HepG2 (cell line): ENCODE measurements around the gene NSMCE1. TPM values are rescaled to one million over a fixed set of nuclear protein-coding genes. Genes with fewer than 3 reads are reported as not detected.

Source experiments
- BRD4 ChIP-seq: sonication (generic); formaldehyde crosslinking; IDR thresholded peaks from 2 replicates; pipeline ENCODE4 v1.4.0; 2020; ENCODE audit warnings: missing genetic modification reagents
- ESRRA ChIP-seq: sonication (generic); formaldehyde crosslinking; IDR thresholded peaks from 2 replicates; pipeline ENCODE4 v1.5.1; 2020; ENCODE audit warnings: mild to moderate bottlenecking, low read depth, missing genetic modification reagents
- HCFC1 ChIP-seq: fragments of 150-350 bp; IDR thresholded peaks from 2 replicates; pipeline ENCODE4 v1.6.1; 2014; ENCODE audit warnings: low read depth, low read length
- HHEX ChIP-seq: IDR thresholded peaks from 2 replicates; pipeline ENCODE4 v1.6.1; 2016; ENCODE audit warnings: control low read depth
- KLF13 ChIP-seq: sonication (generic); formaldehyde crosslinking; IDR thresholded peaks from 2 replicates; pipeline ENCODE4 v1.4.0; 2020; ENCODE audit warnings: mild to moderate bottlenecking, missing genetic modification reagents
- NFAT5 ChIP-seq: sonication (generic); formaldehyde crosslinking; IDR thresholded peaks from 2 replicates; pipeline ENCODE4 v1.4.0; 2020; ENCODE audit warnings: missing genetic modification reagents
- NFYB ChIP-seq: sonication (generic); formaldehyde crosslinking; IDR thresholded peaks from 2 replicates; pipeline ENCODE4 v1.4.0; 2020; ENCODE audit warnings: missing genetic modification reagents
- PCBP1 ChIP-seq: fragments of 200-400 bp; formaldehyde crosslinking; IDR thresholded peaks from 2 replicates; pipeline ENCODE4 v1.6.1; 2017; ENCODE audit warnings: mild to moderate bottlenecking, low read depth, low read length, borderline replicate concordance
- SNAPC2 ChIP-seq: sonication (generic); formaldehyde crosslinking; IDR thresholded peaks from 2 replicates; pipeline ENCODE4 v1.8.1; 2022; ENCODE audit warnings: mild to moderate bottlenecking, missing genetic modification reagents
- TBL1XR1 ChIP-seq: fragments of 150-350 bp; IDR thresholded peaks from 2 replicates; pipeline ENCODE4 v1.6.1; 2014; ENCODE audit warnings: borderline replicate concordance, low read length; ENCODE audit not compliant: partially characterized antibody
- ZBTB38 ChIP-seq: sonication (generic); formaldehyde crosslinking; IDR thresholded peaks from 2 replicates; pipeline ENCODE4 v1.5.1; 2020; ENCODE audit warnings: mild to moderate bottlenecking, missing genetic modification reagents
- ZGPAT ChIP-seq: IDR thresholded peaks from 2 replicates; pipeline ENCODE4 v1.6.1; 2016; ENCODE audit warnings: mild to moderate bottlenecking
- ZMAT3 ChIP-seq: sonication (generic); formaldehyde crosslinking; conservative IDR thresholded peaks from 2 replicates; pipeline ENCODE4 v1.7.0; 2021; ENCODE audit warnings: missing genetic modification reagents
- ZNF17 ChIP-seq: sonication (generic); formaldehyde crosslinking; IDR thresholded peaks from 2 replicates; pipeline ENCODE4 v1.5.0; 2020; ENCODE audit warnings: mild to moderate bottlenecking, missing genetic modification reagents
- ZNF563 ChIP-seq: sonication (generic); formaldehyde crosslinking; IDR thresholded peaks from 2 replicates; pipeline ENCODE4 v1.8.0; 2022; ENCODE audit warnings: mild to moderate bottlenecking, moderate library complexity, missing genetic modification reagents
- ZNF564 ChIP-seq: sonication (generic); formaldehyde crosslinking; IDR thresholded peaks from 2 replicates; pipeline ENCODE4 v1.8.1; 2023; ENCODE audit warnings: mild to moderate bottlenecking, missing genetic modification reagents
- ZNF660 ChIP-seq: sonication (generic); formaldehyde crosslinking; IDR thresholded peaks from 2 replicates; pipeline ENCODE4 v1.5.1; 2020; ENCODE audit warnings: mild to moderate bottlenecking, low read depth, missing genetic modification reagents, borderline replicate concordance
- ZNF782 ChIP-seq: sonication (generic); formaldehyde crosslinking; IDR thresholded peaks from 2 replicates; pipeline ENCODE4 v1.4.0; 2020; ENCODE audit warnings: missing genetic modification reagents, mild to moderate bottlenecking, borderline replicate concordance
- polyA plus RNA-seq, 8 experiments: library from polyadenylated mRNA; depleted of rRNA in 3 of 8; stranded (reverse) in 7 of 8; unstranded in 1 of 8; fragments of >200 nt; fragmentation: Illumina TruSeq in 4 of 8; extraction: Trizol in 4 of 8; gene quantifications; 2 replicates each; pipeline versions ENCODE4 v1.2.1 to v1.2.3, GENCODE V29; 2011 to 2016; ENCODE audit warnings: low read depth in 4 of 8, missing spikeins in 1 of 8, mixed read lengths in 1 of 8; ENCODE audit not compliant: insufficient read depth in 1 of 8
- total RNA-seq, 5 experiments: library from RNA; depleted of rRNA; stranded (reverse); fragments of >200 nt; fragmentation: Illumina TruSeq; extraction: Trizol; gene quantifications; 2 replicates each; pipeline ENCODE4 v1.2.3, GENCODE V29; 2016; ENCODE audit warnings: low read depth in 1 of 5
- TF ChIP-seq, protein P1 (sequence below): IDR thresholded peaks from 2 replicates; pipeline ENCODE4 v1.6.1; 2016; ENCODE audit warnings: missing compliant biosample characterization, missing genetic modification reagents, borderline replicate concordance
- TF ChIP-seq, protein P2 (sequence below): sonication (generic); formaldehyde crosslinking; IDR thresholded peaks from 2 replicates; pipeline ENCODE4 v1.9.0; 2022; ENCODE audit warnings: low read depth, missing genetic modification reagents

The NSMCE1 gene
- total and polyA plus RNA-seq, 2 of the 13 experiments (the other 11 are each of a cell fraction or from before 2014, with no cell fraction given), result 42.7 to 52.9 TPM

DNA sequence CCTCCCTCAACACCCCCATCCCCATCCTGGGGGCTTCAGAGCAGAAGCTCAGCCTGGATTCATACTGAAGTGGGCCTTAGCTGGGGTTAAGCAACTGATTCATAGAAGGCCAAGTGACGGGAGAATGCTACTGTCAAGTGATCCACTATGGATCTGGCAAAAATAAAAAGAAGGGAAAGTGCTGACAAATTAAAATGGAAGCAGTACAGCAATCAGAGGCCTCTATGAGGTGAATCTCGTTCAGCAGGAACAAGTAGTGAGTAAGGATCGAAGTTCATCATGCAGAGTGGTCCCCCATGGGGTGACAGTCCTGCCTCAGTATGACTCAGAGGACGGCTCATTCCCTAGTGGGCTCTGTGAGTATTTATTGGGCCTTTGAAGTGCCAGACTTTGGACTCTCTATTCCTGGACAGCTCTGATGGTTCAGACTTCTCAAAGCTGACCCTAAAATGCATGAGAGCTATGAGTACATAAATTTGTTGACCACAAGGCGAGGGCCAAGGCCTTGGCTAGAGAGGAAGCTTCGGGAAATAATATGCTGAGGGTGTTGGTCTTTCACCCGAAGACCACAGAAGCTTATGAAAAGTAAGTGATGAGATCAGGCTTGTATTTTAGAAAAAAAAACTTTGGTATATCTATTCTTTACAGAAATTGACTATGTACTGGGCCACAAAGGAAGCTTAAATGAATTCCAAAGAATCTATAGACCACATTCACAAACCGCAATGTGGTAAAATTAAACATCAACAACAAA, 5.3 kb upstream of the NSMCE1 start (continued):
- TF ChIP-seq ZNF660 (CRISPR knock-in tag) (no peak), ZGPAT (CRISPR knock-in tag) (peak; percentile 99), HCFC1 (0 out of 2 replicates have a peak, but pooled peaks have one; percentile 22), ZMAT3 (CRISPR knock-in tag) (peak; percentile 92; the same call in 1 of the 2 replicates), TBL1XR1 (peak; percentile 99), ZBTB38 (CRISPR knock-in tag) (no peak; the same call in 1 of the 2 replicates), ZNF17 (CRISPR knock-in tag) (peak; percentile 80; the same call in 1 of the 2 replicates), NFYB (peak; percentile 21; the same call in 1 of the 2 replicates), ZNF782 (CRISPR knock-in tag) (no peak), BRD4 (CRISPR knock-in tag) (no peak), ZNF563 (CRISPR knock-in tag) (peak; percentile 27; the same call in 1 of the 2 replicates), ZNF564 (CRISPR knock-in tag) (peak; percentile 72; the same call in 1 of the 2 replicates), PCBP1 (no peak), ESRRA (CRISPR knock-in tag) (peak; percentile 88; the same call in 1 of the 2 replicates), KLF13 (CRISPR knock-in tag) (no peak), HHEX (peak; percentile 81), SNAPC2 (CRISPR knock-in tag) (peak; percentile 96), NFAT5 (CRISPR knock-in tag) (no peak)
- TF ChIP-seq, protein P1, sequence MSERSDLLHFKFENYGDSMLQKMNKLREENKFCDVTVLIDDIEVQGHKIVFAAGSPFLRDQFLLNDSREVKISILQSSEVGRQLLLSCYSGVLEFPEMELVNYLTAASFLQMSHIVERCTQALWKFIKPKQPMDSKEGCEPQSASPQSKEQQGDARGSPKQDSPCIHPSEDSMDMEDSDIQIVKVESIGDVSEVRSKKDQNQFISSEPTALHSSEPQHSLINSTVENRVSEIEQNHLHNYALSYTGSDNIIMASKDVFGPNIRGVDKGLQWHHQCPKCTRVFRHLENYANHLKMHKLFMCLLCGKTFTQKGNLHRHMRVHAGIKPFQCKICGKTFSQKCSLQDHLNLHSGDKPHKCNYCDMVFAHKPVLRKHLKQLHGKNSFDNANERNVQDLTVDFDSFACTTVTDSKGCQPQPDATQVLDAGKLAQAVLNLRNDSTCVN, result 0 out of 2 replicates have a peak, but pooled peaks have one; percentile 24
- TF ChIP-seq, protein P2, sequence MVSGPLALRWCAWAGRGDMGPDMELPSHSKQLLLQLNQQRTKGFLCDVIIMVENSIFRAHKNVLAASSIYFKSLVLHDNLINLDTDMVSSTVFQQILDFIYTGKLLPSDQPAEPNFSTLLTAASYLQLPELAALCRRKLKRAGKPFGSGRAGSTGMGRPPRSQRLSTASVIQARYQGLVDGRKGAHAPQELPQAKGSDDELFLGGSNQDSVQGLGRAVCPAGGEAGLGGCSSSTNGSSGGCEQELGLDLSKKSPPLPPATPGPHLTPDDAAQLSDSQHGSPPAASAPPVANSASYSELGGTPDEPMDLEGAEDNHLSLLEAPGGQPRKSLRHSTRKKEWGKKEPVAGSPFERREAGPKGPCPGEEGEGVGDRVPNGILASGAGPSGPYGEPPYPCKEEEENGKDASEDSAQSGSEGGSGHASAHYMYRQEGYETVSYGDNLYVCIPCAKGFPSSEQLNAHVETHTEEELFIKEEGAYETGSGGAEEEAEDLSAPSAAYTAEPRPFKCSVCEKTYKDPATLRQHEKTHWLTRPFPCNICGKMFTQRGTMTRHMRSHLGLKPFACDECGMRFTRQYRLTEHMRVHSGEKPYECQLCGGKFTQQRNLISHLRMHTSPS, result peak; percentile 32; the same call in 1 of the 2 replicates
